ENCODE measurements around the gene C19orf81.

The C19orf81 gene

DNA sequence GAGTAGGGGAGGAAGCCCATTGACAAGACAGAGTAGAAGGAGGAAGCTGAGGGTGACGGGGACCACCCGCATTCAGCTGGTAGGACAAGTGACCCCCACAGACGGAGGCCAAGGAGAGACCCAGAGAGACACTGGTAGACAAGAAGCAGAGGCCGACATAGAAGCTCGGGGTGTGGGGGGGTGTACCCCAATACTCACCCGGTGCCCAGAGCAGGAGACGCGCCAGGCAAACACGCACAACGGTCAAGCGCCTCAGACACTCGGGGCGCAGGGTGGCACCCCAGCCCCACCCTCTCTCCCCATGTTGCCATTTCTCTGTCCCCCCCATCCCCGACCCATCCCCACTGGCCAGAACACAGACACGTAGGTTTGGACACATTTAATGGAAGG, 46.8 kb downstream of the C19orf81 start:
- Histone ChIP-seq H3K4me1 (ENCODE audit: control insufficient read depth, insufficient read depth, low read length) (peaks cover 3% of the 10 kb centered on the region), H3K4me3 (ENCODE audit: low read depth, low read length) (peak overlapping the region; percentile 75), H3K9ac (ENCODE audit: low read depth, low read length) (no peak overlapping the region), H3K36me3 (ENCODE audit: control insufficient read depth, insufficient read depth, low read length) (no peaks in the 10 kb centered on the region), H3K27me3 (ENCODE audit: control insufficient read depth, insufficient read depth, low read length) (peaks cover 86% of the 10 kb centered on the region), H3K9me3 (ENCODE audit: control insufficient read depth, insufficient read depth, low read length) (no peaks in the 10 kb centered on the region)

DNA sequence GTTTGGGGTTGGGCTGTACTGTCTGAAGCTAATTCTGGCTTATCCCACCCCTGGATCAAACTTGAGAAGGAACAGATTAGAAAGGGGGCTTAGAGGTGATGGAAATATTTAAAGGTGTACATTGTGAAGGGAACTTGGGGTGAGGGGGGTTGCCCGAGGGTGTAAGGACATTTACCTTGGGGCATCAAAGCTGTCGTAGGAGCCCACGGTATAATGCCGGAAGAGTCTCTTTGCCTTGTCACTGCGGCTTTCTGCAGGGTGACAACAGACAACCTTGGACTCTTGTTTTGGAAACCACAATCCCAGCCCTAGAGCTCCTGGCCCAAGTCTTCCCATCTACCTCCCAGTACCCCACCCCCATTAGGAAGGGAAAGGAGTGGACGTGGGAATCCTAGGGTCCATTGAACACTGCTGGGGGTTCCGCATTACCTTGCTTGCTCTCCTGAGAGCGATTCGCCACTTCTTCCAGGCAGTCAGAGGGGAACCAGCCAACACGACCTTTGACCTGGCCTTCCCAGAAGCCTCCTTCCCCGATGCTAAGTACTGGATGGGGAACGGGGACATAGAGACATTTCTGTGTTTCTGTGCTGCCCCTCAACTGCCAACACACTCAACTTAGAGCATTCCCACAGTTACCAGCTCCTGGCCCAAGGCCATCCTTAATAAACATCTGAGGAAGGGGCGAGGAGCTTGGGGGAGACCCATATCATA, 48.3 kb downstream of the C19orf81 start:
- Histone ChIP-seq H3K9me3 (ENCODE audit: control insufficient read depth, insufficient read depth, low read length) (no peaks in the 10 kb centered on the region), H3K4me3 (ENCODE audit: low read depth, low read length) (no peak overlapping the region), H3K4me1 (ENCODE audit: control insufficient read depth, insufficient read depth, low read length) (peaks cover under 1% of the 10 kb centered on the region), H3K27me3 (ENCODE audit: control insufficient read depth, insufficient read depth, low read length) (peaks cover 80% of the 10 kb centered on the region), H3K9ac (ENCODE audit: low read depth, low read length) (no peak overlapping the region), H3K36me3 (ENCODE audit: control insufficient read depth, insufficient read depth, low read length) (no peaks in the 10 kb centered on the region)

DNA sequence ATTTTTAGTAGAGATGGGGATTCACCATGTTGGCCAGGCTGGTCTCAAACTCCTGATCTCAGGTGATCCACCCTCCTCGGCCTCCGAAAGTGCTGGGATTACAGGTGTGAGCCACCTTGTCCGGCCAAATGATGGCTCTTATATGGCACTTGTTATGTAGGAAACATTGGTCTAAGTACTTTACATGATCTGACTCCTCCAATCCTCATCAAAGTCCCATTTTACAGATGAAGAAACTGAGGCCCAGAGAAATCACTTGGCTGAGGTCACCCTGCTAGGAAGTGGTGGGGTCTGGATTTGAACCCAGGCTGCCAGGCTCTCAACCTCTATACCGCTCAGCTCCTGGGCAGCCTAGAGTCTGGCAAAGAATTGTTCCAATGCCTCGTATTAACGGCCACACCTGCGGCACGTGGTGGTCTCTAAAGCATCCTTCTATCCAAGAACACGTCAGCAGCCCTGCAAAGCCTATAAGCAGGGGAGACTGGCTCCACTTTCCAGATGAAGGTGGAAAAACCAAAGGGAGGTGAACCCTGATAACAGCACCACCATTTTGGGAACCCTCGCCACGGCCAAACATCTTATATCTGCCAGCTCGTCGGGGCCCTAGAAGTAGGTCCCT, 52.2 kb downstream of the C19orf81 start:
- H3K4me1 ChIP-seq (ENCODE audit: control insufficient read depth, insufficient read depth, low read length), result no peaks in the 10 kb centered on the region
- H3K36me3 ChIP-seq (ENCODE audit: control insufficient read depth, insufficient read depth, low read length), result no peaks in the 10 kb centered on the region
- H3K4me3 ChIP-seq (ENCODE audit: low read depth, low read length), result no peak overlapping the region
- peaks cover 59% of the 10 kb centered on the region for H3K27me3 ChIP-seq (ENCODE audit: control insufficient read depth, insufficient read depth, low read length)
- H3K9me3 ChIP-seq (ENCODE audit: control insufficient read depth, insufficient read depth, low read length), result no peaks in the 10 kb centered on the region
- H3K9ac ChIP-seq (ENCODE audit: low read depth, low read length), result no peak overlapping the region

DNA sequence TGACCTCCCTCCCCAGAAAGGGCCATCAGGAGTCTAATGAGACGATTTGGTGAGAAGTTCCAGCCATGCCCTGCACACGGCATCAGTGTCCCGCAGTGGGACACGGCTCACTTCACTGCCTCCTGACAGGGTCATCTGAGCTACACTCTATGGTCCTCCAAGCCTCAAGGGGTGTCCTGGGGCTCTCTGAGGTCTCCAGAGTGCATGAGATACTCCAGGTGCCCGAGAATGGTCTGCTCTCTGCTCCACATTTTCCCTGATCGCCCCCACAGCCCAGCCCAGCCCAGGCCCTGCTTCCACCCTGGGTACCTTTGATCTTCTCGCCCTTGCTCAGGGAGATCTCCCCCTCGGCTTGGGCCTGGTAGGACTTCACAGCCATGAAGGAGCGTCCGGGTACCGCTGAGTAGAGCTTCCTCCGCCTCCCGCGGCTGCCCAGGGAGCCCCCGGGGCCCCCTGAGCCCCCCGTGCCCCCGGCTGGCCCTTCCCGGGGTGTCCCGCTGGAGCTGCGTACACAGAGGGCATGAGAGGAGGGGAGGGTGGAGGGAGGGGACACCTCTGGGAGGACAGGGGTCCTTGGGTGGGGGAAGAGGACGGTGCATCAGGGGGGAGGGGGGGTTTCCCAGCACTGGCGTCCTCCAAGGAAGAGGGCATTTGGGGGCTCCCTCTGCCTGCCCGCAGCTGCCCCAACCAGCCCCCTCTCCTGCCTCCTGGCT, 53.1 kb downstream of the C19orf81 start:
- Histone ChIP-seq H3K9me3 (ENCODE audit: control insufficient read depth, insufficient read depth, low read length) (no peaks in the 10 kb centered on the region), H3K4me1 (ENCODE audit: control insufficient read depth, insufficient read depth, low read length) (no peaks in the 10 kb centered on the region), H3K9ac (ENCODE audit: low read depth, low read length) (no peak overlapping the region), H3K27me3 (ENCODE audit: control insufficient read depth, insufficient read depth, low read length) (peaks cover 51% of the 10 kb centered on the region), H3K4me3 (ENCODE audit: low read depth, low read length) (no peak overlapping the region), H3K36me3 (ENCODE audit: control insufficient read depth, insufficient read depth, low read length) (no peaks in the 10 kb centered on the region)

DNA sequence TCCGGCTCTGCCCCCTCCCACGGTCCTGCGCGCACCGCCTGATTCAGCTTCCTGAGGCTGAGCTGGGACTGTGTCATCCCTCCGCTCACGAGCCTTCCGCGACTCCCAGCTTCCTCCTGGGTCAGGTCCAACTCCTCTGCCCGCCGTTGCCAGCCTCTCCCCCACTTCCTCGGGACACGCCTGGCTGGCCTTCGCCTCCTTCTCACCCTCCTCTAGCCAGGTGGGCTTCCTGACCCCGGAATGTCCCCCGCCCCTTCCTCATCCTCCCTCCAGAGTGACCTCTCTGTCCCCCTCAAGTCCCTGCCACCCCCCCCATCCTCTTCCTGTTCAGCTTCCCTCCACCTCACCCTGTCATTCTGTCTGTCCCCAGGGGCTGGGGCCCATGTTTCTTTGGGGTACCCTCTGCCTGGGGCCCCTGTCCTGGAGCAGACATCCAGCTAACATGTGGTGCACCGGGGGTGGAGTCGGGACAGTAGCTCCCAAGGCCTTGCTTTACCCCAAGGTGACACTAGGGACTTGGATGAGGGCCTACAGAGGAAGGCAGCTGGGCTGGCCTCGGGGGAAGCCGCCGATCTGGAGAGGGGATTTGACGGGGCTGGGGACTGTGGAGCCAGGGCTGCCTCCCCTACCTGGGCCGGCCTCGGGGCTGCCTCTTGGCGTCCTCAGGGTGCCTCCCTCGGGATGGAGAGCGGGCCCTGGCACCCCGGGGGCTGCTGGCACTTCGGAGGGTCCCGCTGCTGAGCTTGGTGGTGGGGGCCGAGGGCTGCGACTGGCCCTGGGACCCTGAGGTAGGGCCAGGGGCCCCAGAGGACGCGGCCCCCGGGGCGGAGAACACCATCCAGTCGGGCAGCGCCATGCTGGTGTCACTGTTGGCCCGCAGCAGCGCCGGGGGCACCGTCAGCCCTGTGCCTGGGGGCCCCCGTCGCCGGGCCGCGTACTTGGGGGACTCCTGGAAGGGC, 53.9 kb downstream of the C19orf81 start:
- H3K27me3 ChIP-seq (ENCODE audit: control insufficient read depth, insufficient read depth, low read length), result peaks cover 43% of the 10 kb centered on the region
- no peaks in the 10 kb centered on the region for H3K36me3 ChIP-seq (ENCODE audit: control insufficient read depth, insufficient read depth, low read length)
- H3K4me3 ChIP-seq (ENCODE audit: low read depth, low read length), result no peak overlapping the region
- H3K4me1 ChIP-seq (ENCODE audit: control insufficient read depth, insufficient read depth, low read length), result no peaks in the 10 kb centered on the region
- no peaks in the 10 kb centered on the region for H3K9me3 ChIP-seq (ENCODE audit: control insufficient read depth, insufficient read depth, low read length)
- no peak overlapping the region for H3K9ac ChIP-seq (ENCODE audit: low read depth, low read length)

DNA sequence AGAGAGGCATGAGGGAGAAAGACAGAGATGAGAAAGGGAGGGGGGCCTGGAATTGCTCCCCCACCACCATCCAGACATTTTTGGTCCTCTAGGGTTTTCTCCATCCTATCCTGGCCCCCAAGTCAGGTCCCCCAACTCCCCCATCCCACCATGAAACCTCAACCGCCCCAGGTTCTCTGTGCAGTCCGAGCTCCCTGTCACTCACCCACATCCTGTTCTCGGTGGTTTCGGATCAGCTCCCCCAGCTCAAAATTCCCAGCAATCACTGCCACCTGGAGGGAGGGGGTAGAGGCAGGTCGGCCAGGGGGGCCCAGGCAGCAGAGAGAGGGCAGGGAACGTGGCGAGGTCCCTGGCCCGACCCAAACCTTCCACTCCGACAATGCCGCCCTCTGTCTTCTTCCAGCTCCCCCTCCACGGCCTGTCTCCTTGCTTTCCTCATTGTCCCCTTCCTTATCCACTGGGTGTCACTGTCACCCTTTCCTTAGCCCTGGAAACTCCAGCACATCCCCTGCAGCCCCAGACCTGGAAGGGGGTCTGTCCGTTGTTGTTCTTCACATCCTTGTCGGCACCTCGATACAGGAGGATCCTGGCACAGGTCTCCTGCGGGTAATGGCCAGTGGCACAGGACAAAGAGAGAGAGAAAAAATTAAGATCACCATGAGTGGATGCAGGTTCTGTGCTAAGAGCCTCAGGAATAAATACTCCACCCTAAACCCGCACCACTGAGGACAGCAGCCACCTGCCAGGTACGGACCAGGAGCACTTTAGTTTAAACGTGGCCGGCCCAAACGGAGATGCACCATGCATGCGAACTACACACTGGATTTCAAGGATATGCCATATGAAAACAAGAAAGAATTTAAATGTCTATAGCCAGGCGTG, 54.9 kb downstream of the C19orf81 start:
- H3K9me3 ChIP-seq (ENCODE audit: control insufficient read depth, insufficient read depth, low read length), result no peaks in the 10 kb centered on the region
- no peaks in the 10 kb centered on the region for H3K4me1 ChIP-seq (ENCODE audit: control insufficient read depth, insufficient read depth, low read length)
- no peak overlapping the region for H3K4me3 ChIP-seq (ENCODE audit: low read depth, low read length)
- H3K9ac ChIP-seq (ENCODE audit: low read depth, low read length), result no peak overlapping the region
- H3K36me3 ChIP-seq (ENCODE audit: control insufficient read depth, insufficient read depth, low read length), result no peaks in the 10 kb centered on the region
- peaks cover 33% of the 10 kb centered on the region for H3K27me3 ChIP-seq (ENCODE audit: control insufficient read depth, insufficient read depth, low read length)

DNA sequence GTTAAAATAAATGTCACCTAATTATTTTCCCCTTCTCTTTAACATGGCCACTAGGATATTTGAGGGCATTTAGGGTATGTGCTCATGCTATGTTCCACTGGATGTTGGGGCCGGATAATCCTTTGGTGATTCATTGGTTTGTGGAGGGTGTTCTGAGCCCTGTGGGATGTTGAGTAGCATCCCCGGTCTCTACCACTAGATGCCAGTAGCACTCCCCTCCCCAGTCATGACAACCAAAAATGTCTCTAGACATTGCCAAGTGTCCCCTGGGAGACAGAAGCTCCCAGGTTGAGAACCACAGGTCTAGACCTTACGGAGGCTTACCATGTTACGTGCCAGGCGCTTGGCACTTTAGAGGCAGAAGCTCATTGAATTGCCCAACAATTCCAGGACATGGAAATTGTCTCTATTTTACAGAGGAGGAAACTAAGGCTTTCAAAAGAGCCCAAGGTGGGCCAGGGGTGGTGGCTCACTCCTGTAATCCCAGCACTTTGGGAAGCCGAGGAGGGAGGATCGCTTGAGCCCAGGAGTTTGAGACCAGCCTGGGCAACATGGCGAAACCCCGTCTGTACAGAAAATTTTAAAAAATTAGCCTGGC, 56.3 kb downstream of the C19orf81 start:
- Histone ChIP-seq H3K4me3 (ENCODE audit: low read depth, low read length) (no peak overlapping the region), H3K27me3 (ENCODE audit: control insufficient read depth, insufficient read depth, low read length) (peaks cover 27% of the 10 kb centered on the region), H3K4me1 (ENCODE audit: control insufficient read depth, insufficient read depth, low read length) (no peaks in the 10 kb centered on the region), H3K36me3 (ENCODE audit: control insufficient read depth, insufficient read depth, low read length) (no peaks in the 10 kb centered on the region), H3K9ac (ENCODE audit: low read depth, low read length) (no peak overlapping the region), H3K9me3 (ENCODE audit: control insufficient read depth, insufficient read depth, low read length) (no peaks in the 10 kb centered on the region)

DNA sequence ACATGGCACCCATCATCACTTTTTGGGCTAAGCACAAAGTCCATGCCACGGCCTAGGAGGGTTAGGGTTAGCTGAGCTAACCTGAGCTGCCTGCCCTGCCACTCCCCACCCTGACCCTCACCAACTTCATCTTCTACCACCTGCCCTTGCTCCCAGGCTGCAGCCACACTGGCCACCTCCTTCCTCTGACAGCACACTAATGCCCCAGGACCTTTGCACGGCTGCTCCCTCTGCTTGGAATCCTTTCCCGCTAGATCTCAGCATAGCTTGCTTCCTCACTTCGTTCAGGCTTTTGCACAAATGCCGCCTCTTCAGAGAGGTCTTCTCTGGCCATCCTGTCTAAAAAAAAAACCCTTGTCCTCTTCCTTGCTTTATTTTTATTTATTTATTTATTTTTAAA, 57.1 kb downstream of the C19orf81 start:
- no peak overlapping the region for H3K9ac ChIP-seq (ENCODE audit: low read depth, low read length)
- no peaks in the 10 kb centered on the region for H3K9me3 ChIP-seq (ENCODE audit: control insufficient read depth, insufficient read depth, low read length)
- no peaks in the 10 kb centered on the region for H3K4me1 ChIP-seq (ENCODE audit: control insufficient read depth, insufficient read depth, low read length)
- H3K27me3 ChIP-seq (ENCODE audit: control insufficient read depth, insufficient read depth, low read length), result peaks cover 23% of the 10 kb centered on the region
- no peaks in the 10 kb centered on the region for H3K36me3 ChIP-seq (ENCODE audit: control insufficient read depth, insufficient read depth, low read length)
- H3K4me3 ChIP-seq (ENCODE audit: low read depth, low read length), result no peak overlapping the region

DNA sequence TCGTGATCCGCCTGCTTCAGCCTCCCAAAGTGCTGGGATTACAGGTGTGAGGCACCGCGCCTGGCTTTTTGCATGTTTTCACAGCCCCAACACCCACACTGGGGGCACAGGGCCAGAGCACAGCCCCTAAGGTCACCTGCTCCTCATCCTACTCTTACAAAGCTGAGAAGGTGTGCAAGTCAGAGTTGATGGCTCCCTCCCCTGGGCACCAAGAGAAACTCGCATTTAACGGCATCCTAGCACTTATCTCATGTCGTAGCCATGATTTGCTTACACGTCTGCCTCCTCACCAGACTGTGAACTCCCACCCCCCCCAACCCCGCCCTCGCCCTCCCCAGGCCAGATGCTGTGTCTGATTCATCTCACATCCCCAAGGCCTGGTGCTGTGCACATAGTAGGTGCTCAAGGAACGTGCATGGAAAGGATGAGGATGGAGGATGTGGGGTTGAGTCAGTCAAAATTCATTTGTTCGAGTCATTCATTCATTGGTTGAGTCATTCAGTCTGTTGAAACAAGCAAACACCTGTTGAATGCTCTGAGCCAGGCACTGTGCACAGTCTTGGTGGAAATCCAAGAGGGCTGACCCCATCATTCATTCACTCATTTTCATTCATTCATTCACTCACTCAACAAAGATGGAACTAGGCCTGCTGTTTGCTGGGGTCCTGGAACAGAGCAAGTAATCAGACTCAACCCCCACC, 59.1 kb downstream of the C19orf81 start:
- Histone ChIP-seq H3K4me3 (ENCODE audit: low read depth, low read length) (no peak overlapping the region), H3K9me3 (ENCODE audit: control insufficient read depth, insufficient read depth, low read length) (no peaks in the 10 kb centered on the region), H3K27me3 (ENCODE audit: control insufficient read depth, insufficient read depth, low read length) (peaks cover 16% of the 10 kb centered on the region), H3K9ac (ENCODE audit: low read depth, low read length) (no peak overlapping the region), H3K36me3 (ENCODE audit: control insufficient read depth, insufficient read depth, low read length) (no peaks in the 10 kb centered on the region), H3K4me1 (ENCODE audit: control insufficient read depth, insufficient read depth, low read length) (no peaks in the 10 kb centered on the region)

Measured in iPS-15b (cell line).